ENCODE results near the gene SYTL5.

The SYTL5 gene

GRCh38 chrX:38154340-38154739 is 148.0 kb downstream of the SYTL5 start:
- DNase-seq = no peak

GRCh38 chrX:38154818-38155217 is 148.5 kb downstream of the SYTL5 start:
- no peak for DNase-seq

- no peak for DNase-seq
Measured at GRCh38 chrX:38156838-38157237, 150.5 kb downstream of the SYTL5 start.

DNA sequence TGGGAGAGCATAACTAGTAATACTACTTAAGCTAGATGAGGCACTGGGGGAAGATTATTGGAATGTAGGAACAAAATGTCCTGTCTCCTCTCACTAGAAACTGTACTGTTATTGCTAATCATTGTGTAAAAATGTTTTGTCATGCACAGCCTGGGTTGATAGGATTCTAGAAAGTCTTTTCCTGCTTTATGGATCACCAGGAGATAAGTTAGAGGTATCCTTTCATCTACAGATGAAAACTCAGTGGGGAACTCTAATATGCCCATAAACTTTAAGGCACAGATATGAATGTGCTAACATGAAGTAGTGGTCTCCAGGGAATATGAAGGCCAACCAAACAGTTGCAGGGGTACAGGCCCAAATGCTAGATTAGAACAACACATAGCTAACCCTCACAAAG is 156.8 kb downstream of the SYTL5 start:
- DNase-seq = no peak

DNA sequence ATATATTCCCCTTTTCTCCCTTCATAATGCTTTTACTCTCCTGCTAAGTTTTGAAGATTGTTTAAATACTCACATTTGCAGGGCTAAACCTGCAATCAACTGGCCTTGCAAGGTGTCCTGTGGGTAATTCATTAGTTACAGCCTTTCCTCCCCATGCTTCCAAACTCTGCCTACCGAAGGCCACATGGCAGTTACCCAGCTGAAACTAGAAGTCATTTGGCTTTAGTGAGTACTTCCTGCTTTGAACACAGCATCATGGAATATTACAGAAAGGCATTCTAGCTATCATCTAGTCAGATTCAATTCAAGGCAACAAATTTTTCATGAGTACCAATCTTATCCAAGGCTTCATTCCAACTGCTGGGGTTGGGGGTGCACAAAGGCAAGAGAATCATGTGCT is 158.7 kb downstream of the SYTL5 start:
- DNase-seq = no peak

GRCh38 chrX:38166478-38167083 is 160.2 kb downstream of the SYTL5 start:
- peak in 1 of 2 experiments; percentile 4 for DNase-seq

- no peak for DNase-seq
Measured at GRCh38 chrX:38170556-38170955, 164.2 kb downstream of the SYTL5 start.

- DNase-seq = no peak
Measured at GRCh38 chrX:38172596-38172995, 166.2 kb downstream of the SYTL5 start.

DNA sequence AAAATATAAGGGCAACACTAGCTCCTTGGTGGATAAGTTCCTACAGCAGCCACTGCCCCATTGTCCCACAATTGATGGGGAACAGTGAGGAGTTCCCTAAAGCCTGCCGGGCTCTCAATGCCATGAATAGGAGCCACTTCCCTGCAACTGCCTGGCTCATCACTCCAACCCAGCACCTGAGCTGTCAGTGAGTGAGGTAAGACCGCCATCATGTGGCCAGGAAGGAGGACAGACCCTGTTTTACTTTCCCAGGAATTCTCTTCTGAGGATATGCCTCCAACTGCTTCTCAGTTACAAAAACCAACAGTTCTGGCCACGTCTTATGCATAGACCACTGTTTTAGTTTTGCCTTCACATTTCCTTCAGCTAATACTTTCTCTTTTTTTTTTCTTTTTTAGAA is 168.8 kb downstream of the SYTL5 start:
- peak in 1 of 2 experiments; percentile 1 for DNase-seq

GRCh38 chrX:38178396-38178795 is 172.0 kb downstream of the SYTL5 start:
- DNase-seq = no peak

Measured in SW 1271 (cell line).